Fibroblast of lung (primary cell): Measurements from ENCODE around the gene FOXF2.
A peak's percentile ranks its signal among the peaks of the same experiment; 100 is the strongest.

Source experiments
- EZH2 ChIP-seq: IDR thresholded peaks from 2 replicates; pipeline ENCODE4 v1.5.1; 2012; ENCODE audit warnings: low read length, control low read depth, mild to moderate bottlenecking; ENCODE audit errors: missing control alignments
- TF ChIP-seq, protein P1 (sequence below), 2 donors: IDR thresholded peaks in 1 of 2; conservative IDR thresholded peaks in 1 of 2; 1 replicate in 1 of 2; 2 replicates in 1 of 2; pipeline ENCODE4 v1.5.1; 2011 to 2012; ENCODE audit warnings: low read length in 2 of 2, control low read depth in 1 of 2, inconsistent platforms in 1 of 2, low read depth in 1 of 2, mild to moderate bottlenecking in 1 of 2

DNA sequence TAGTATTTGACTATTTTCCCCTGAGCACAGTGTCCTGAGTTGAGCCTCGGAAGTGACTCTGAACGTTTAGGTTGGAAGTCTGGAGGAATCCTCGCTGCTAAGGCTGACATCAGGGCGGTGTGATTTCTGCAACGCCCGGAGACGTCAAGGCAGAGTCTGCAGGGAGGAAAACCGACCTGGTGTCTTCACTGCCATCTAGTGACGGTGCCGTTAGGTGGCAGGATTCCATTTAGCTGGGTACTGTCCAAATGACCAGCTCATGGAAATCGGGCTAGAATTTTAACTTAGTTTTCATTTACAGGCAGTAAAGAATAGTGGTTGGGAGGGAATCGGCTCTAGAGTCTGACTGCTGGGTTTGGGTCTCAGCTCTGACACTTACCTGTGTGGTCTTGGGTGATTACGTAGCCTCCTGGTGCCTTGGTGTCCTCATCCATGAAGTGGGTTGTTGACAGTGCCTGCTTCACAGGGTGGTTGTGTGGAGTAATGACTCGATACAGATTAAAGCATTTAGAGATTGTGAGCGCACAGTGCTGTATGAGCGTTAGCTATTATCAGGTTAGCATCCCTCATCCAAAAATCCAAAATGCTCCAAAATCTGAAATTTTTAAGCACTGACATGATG lies 35.0 kb downstream of the FOXF2 start:
- TF ChIP-seq, protein P1, sequence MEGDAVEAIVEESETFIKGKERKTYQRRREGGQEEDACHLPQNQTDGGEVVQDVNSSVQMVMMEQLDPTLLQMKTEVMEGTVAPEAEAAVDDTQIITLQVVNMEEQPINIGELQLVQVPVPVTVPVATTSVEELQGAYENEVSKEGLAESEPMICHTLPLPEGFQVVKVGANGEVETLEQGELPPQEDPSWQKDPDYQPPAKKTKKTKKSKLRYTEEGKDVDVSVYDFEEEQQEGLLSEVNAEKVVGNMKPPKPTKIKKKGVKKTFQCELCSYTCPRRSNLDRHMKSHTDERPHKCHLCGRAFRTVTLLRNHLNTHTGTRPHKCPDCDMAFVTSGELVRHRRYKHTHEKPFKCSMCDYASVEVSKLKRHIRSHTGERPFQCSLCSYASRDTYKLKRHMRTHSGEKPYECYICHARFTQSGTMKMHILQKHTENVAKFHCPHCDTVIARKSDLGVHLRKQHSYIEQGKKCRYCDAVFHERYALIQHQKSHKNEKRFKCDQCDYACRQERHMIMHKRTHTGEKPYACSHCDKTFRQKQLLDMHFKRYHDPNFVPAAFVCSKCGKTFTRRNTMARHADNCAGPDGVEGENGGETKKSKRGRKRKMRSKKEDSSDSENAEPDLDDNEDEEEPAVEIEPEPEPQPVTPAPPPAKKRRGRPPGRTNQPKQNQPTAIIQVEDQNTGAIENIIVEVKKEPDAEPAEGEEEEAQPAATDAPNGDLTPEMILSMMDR (conservative IDR thresholded peaks at IDR 0.05 in 1 of 2, IDR thresholded peaks at IDR 0.05 in 1 of 2; ENCODE audit: low read depth in 1 of 2, low read length in 2 of 2): peak; percentile 74 to 78
- TF ChIP-seq EZH2: no peak
